Fibroblast of skin of right quadriceps (primary cell): ENCODE data around the gene NCOA1.
"Not testable (repeated sequence)": the region's sequence is repeated elsewhere in the genome, so short reads cannot be mapped to it uniquely, and the experiment has no call there.

Source experiments
- DNase-seq: peaks from one replicate; pipeline ENCODE4 v3.0.0-alpha.2; 2013

NCOA1 gene

GRCh38 chr2:24542269-24542872 lies 51.3 kb downstream of the NCOA1 start:
- DNase-seq: no peak

- no peak for DNase-seq
Observed at GRCh38 chr2:24543252-24543651, 52.2 kb downstream of the NCOA1 start.

GRCh38 chr2:24544456-24545115 lies 53.5 kb downstream of the NCOA1 start:
- DNase-seq: no peak

GRCh38 chr2:24546669-24547068 lies 55.6 kb downstream of the NCOA1 start:
- DNase-seq: no peak

- no peak for DNase-seq
Observed at GRCh38 chr2:24548058-24548457, 57.0 kb downstream of the NCOA1 start.

GRCh38 chr2:24550301-24550700 lies 59.2 kb downstream of the NCOA1 start:
- not testable (repeated sequence) for DNase-seq

GRCh38 chr2:24551016-24551415 lies 60.0 kb downstream of the NCOA1 start:
- DNase-seq: no peak

- no peak for DNase-seq
Observed at GRCh38 chr2:24552836-24553235, 61.8 kb downstream of the NCOA1 start.

- DNase-seq: no peak
Observed at GRCh38 chr2:24558781-24559472, 67.9 kb downstream of the NCOA1 start.

GRCh38 chr2:24559473-24560113 lies 68.5 kb downstream of the NCOA1 start:
- DNase-seq: no peak

GRCh38 chr2:24565537-24565936 lies 74.5 kb downstream of the NCOA1 start:
- no peak for DNase-seq

- no peak for DNase-seq
Observed at GRCh38 chr2:24566209-24566608, 75.2 kb downstream of the NCOA1 start.

- no peak for DNase-seq
Observed at GRCh38 chr2:24566630-24567029, 75.6 kb downstream of the NCOA1 start.

- DNase-seq: no peak
Observed at GRCh38 chr2:24568551-24568950, 77.5 kb downstream of the NCOA1 start.

- not testable (repeated sequence) for DNase-seq
Observed at GRCh38 chr2:24569565-24569964, 78.5 kb downstream of the NCOA1 start.

- no peak for DNase-seq
Observed at GRCh38 chr2:24570225-24570624, 79.2 kb downstream of the NCOA1 start.

- DNase-seq: no peak
Observed at GRCh38 chr2:24571828-24572442, 80.9 kb downstream of the NCOA1 start.

GRCh38 chr2:24576146-24576545 lies 85.1 kb downstream of the NCOA1 start:
- no peak for DNase-seq

- DNase-seq: no peak
Observed at GRCh38 chr2:24576617-24577016, 85.6 kb downstream of the NCOA1 start.

GRCh38 chr2:24577481-24577880 lies 86.4 kb downstream of the NCOA1 start:
- no peak for DNase-seq

- no peak for DNase-seq
Observed at GRCh38 chr2:24579053-24579803, 88.2 kb downstream of the NCOA1 start.

- DNase-seq: no peak
Observed at GRCh38 chr2:24580561-24580960, 89.5 kb downstream of the NCOA1 start.

GRCh38 chr2:24581971-24582370 lies 90.9 kb downstream of the NCOA1 start:
- DNase-seq: not testable (repeated sequence)
